HG03060 (cell line): ENCODE measurements around the gene BMP4.

Experiments
- ATAC-seq: cut with Tn5 transposase; IDR thresholded peaks from one replicate; pipeline ENCODE4 v1.9.1; 2021; ENCODE audit warnings: low read depth, moderate number of reproducible peaks; ENCODE audit not compliant: unreplicated experiment

The BMP4 gene

DNA sequence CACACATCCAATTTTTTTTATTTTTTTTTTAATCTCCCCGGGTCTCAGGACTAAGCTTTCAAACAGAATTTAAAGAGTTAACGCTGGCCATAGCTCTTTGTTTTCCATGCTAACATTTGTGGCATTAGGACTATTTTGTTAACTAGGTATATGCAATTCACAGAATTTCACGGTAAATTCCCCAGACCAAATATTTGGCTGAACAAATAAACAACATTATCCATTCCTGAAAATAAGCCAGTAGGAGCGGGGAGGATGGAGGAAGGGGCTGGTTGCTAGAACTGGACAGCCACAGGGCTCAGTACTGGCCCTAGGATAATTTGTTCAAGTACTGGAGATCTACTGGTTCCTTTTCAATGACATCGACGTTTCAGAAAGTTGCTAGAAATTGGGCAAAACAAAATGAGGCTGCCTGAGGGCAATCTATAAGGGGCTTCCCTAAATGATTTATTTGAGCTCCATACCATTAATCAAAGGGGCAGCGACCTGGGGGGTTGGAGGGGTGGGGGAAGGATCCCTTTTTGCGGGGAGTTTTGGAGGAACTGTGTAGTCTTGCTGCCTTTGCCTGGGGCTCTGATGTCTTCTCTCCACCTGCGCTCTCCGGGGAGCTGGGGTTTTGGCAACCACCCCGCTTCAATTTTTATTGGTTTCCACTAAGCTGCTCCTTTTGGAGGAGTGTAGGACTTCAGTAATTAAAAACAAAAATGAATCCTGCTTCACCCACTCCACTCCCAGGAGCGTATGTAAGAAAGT, 9.0 kb downstream of the BMP4 start:
- ATAC-seq, result no peak

DNA sequence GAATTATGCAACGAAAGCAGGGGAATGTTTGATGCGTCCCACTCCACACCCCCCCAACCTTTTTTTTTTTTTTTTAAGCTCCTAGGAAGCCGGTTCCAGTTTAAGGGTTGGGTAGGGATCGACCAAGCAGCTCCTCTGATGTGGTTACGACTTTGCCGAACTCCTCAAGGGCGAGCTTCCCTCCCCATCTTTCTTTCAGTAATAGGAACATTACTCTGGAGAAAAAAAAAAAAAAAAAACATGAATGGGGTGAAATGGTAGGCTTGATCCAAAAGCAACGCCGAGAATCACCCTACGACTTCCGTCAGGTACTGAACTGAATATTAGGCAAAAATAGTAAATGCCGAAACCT, 9.6 kb downstream of the BMP4 start:
- ATAC-seq, result no peak

DNA sequence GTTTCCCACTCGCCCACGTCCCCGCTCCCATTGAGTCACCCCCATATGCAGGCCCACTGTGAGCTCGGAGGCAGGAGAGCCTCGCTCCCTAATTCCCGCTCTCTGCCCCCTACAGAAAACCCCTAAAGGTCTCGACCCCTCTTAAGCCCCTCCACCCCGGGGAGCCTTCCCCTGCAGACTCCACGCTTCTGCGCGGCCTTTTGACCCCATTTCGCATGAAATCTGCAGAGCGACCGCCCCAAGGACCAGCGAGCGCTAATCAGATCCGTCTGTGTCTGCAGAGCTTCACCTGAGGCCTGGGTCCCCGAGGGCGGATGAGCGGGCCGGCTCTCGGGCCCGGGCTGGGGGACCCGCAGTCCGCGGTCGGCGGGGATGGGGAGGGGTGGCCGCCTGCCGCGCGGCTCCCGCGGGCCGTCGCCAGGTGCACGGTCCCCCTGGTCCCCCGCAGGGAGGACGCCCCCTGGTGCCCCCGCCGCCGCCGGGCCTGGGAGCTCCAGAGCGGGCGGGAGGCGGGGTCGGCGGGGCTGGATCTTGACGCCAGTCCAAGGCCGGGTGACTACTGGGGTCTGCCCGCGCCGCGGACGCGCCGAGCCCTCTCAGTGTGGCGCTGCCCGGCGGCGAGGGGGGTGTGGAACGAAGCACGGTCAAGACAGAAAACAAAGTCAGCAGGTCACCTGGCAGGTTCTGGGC, 10.1 kb downstream of the BMP4 start:
- no peak for ATAC-seq

DNA sequence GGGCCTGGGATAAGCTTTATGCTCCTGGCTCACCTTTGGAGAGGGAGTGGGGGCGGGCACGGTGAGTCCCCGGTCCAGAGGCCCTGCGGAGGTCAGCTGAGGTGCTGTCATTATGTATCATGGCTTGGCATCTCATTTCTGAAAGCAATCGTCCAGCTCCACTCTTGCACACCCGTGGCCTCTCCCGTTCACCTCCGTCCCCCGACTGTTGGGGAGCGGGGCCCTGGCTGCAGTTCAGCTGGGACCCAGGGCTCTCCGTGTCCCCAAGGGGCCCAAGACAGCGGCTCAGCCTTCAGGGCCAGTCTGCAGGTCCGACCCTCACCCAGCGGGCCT, 10.6 kb downstream of the BMP4 start:
- ATAC-seq, result no peak

DNA sequence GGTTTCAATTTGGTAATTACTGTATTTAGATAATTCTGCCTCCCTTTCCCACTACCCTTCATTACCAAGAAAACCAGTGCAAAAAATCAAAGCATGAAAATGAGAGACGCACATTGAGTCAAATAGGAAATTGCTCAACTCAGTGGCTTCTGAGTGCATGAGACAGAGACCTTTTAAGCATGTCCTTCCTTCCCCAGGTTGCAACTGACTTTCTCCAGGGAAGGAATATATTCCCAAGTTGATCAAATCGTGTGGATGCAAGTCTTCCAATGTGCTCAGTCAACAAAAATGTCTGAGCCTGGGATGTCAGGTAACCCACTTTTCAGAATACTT, 12.9 kb downstream of the BMP4 start:
- no peak for ATAC-seq

DNA sequence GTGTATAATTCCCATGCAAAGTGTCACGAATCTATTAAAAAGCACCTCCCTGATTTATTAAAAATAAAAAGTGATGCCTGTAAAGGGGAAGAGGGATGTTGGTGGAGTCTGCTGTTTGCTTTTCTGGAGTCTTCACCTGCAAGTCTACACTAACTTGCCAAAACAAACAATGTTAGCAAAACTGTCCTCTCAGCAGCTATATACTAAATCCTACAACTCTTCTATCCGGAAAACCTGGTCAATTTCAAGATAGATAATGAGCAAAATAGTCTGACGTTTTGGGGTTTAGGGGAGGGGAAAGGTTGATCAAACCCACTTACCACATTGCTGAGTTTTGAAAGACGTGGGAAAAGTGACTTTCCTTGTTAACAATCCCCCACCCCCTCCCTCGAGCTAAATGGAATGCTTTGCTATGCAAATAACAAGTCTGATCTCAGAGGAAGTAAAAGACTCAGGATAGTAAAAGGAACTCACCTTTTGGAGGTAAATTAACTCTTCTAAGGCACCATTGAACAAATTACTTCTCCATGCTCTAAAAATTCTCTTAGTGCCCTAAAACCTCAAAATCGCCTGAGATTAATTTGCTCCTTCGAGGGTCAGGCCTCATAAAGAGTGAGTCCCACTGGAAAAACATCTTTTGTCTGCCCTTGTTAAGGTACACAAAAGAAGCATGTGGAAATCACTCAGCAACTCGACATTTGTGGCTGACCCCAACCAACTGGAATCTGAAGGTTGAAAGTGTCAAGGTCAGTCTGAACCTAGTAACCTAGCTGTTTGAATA, 13.5 kb downstream of the BMP4 start:
- ATAC-seq, result no peak

DNA sequence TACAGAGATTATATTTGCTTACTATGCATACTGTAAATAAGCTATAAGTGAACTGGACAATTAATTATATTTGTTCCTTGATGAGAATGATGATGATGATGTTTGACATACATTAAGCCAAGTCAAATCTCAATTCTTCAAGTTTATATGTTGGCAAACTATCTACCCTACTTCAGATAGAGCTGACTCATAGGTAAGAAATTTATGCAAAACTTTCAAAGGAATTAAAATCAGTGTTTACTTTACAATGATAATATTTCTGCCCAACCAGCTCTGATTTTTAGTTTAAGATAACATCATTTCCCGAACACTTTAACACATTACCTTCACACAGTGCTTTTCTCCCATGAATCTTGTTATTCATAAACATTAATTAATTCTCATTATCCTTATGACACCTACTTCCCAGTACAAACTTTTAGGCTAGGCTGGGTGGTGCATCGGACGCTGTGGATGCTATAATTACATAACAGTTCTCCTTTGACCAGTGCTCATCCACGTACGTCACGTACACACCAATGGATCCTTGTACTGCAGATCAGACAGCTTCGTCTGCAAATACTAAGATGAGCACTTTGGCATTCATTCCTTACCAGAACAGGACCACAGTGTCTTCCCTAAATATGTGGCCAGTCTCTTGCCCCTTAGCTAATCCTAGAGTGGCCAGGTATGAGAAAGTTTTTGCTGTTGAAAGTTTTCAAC, 18.3 kb downstream of the BMP4 start:
- ATAC-seq, result no peak

DNA sequence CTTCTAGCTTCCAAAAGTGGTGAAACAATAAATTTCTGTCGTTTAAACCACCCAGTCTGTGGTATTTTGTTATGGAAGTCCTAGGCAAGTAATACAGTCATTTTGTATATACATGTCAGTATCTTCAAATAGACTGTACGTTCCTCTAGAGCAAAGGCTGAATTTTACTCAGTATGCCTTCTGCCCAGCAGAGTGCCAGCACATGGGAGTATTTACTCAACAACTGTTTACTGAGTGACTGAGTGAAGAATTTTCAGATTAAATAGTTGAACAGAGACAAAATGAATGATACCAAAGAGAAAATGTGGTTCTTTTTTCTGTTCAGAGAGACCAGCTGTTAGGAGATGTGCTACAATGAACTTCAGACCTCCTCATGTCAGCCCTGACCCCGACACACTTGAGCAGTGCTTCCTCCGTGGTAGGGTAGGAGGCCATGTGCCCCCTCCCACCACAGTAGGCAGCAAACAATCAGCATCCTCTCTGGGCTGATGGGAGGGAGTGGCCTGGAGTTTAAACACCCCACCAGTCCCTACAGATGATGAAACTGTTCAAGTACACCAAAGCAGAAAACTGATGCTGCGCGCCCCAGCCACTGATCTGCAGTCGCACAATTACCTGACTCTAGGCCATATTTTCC, 21.7 kb downstream of the BMP4 start:
- ATAC-seq, result no peak

DNA sequence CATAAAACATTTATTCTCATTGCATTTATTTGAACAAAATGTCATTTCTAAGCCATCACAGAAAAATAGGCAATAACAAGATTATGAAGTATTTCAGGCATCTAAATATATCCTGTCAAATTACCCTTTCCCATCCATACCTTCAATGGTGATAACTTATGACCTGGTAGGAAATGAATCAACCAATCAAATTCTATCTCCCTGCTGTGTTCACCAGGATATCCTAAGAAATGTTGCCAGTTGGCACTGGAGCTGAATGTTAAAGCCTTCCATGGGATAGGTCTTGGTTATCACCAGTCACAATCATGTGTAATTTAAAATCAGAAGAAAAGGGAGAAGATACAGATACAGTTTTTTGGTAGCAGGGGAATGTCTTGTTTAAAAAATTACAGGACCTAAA, 23.7 kb downstream of the BMP4 start:
- no peak for ATAC-seq

DNA sequence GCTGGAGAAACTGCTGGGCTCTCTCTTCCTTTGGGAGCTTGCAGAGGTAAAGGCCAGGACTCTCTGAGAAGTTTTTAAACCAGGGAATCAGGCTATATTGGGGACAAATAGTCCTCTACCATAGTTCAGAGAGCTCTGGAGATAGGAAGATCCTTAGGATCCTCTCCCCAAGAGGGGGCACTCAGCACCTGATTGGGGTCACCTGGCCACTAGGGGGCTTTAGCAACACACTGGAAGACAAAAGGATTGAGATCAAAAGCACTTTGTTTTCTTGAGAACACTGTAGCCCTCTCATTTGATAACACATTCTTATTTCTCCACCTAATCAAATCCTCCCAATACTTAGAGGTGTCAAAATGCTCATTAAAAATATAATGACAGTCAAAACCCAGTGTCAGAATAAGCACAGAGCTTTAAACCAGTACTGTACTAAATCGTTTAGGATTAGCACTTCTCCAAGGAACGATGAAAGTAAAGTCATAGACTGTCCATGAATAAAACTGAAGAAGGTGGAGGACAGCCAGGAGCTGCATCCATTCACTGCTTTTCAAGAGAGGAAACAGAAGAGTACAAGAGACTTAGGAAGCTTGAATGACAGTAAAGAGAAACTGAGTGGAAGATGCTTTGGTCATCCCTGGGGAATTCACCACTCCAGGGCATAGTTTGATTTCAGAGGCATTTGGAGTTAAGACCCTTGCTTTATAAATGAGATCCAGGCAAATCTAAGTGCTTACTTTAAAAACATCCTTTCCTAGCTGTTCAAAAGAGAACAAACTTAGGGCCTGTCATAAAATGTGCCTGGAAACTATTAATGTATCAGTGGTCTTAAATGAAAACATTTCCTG, 26.5 kb downstream of the BMP4 start:
- ATAC-seq, result no peak

DNA sequence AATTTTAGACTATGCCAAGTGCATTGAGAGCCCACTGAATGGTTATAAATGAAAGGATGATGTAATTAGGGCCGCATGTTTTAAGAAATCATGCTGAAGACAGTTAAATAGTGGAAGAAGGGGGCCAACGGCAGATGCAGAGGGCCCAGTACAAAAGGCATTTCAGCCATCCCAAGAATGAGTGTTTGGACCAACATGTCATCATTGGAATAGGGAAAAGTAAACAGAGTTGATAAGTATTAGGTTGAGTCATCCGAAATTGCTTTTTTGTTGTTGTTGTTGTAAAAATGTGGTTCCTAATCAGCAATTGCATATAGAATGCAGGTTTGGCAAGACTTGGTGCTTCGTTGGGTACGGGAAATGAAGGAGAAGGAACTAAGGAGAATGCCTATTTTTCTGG, 29.5 kb downstream of the BMP4 start:
- ATAC-seq, result no peak

DNA sequence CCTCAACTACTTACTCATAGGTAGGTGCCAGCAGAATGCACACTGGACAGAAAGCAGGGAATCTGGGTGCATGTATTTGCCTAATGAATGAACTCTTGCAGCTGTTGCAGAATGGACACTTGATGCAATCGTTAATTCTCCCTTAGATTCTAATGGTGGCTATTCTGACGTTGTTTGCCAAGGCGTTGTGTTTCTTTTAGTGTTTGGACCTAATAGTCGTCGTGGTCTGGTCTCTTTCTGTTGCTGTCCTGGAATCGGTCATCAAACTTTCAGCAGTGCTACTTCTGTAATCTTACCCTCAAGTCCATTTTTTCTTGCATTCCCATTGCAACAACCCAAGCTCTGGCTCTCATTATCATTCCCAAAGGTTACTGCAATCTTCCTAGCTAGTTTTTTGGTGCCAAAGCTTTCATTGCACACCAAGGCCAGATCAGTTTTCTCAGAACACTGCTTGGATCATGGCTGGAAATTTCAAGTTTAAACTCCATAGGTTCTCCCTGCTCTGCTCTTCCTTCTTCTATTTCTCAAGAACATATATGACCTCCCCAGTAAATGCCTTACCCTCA, 31.3 kb downstream of the BMP4 start:
- ATAC-seq, result no peak

DNA sequence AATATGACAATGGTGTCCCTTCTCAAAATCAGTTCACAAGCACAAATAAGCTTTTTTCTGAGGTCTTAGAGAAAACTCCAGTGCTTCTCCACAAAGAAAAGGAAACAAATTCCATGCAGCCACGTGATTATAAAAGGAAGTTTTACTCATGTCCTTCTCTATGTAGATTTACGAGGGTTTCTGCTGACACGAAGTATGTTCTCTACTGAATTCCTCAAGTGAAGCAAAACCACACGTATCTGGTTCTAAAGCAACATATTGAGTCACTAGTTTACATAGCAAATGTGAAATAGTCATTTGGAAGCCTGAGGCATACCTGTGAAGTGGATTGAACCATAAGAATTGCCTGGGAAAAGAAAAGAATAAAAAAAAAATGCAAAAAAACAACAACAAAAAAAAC, 31.9 kb downstream of the BMP4 start:
- ATAC-seq, result no peak

DNA sequence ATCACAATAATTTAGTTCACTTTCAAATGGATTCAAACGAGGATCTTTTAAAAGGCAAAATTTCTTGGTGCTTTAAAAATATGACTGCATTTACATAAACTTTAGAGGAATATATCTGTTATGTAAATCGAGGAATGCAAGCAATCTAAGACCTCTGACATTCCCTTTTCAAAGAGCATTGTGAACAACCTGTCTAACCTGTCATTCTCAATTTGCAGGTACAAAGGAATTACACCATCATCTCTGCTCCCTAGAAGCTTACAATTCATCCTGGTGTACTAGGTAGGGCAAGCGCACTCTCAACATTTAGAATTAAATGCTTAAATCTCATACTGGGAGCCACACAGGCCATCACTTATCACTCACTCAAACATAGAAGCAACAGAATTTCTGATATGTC, 35.6 kb downstream of the BMP4 start:
- ATAC-seq, result no peak

DNA sequence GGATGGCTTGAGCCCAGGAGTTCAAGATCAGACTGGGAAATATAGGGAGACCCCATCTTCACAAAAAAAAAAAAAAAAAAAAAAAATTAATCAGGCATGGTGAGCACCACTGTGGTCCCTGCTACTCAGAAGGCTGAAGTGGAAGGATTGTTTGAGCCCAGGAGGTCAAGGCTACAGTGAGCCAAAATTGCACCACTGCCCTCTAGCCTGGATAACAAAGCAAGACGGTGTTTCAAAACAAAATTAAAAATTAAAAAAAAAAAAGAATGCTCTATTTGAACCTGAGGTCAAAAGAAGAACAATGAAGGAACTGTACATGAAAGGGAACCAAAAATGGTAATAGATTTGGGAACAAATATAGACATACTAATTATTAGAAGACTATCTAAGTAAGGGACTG, 40.4 kb downstream of the BMP4 start:
- no peak for ATAC-seq

DNA sequence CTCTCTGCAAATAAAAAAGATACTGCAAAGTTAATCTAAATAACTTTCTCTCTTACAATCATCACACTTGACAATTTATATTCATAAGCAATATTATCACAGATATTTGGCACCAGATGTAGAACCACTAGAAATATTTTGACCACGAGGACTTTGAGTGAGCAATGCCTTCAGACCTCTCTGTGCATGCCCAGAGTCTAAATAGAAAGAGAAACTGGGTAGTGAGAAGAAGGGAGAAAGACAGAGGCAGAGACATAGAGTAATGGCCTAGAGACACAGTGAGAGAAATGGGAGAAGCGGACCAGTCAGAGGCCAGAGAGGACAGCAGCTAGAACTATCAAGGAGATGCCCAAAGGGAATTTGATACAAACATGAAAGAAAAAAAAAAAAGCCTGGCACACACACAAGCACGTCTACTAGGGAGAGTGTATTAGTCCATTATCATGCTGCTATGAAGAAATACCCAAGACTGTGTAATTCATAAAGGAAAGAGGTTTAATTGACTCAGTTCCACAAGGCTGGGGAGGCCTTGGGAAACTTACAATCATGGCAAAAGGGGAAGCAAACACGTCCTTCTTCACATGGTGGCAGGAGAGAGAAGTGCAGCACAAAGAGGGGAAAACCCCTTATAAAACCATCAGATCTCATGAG, 41.1 kb downstream of the BMP4 start:
- ATAC-seq, result no peak

DNA sequence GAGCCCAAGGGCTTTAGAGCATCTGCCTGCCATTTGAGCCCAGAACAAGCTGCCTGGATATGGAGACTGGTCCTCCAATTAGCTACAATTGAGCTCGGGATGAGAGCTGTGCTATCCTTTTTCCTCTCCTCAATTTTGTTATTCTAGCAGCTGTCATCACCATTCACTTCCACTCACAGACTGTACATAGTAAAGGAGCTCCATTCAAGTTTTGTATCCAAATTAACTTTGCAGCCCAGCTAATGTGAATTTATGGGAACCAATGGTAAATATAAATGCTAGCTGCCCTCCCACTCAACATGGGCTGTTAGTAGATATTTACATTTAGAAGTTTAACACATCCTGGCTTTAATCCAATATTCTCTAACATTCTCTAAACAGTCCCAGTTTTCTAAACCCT, 44.6 kb downstream of the BMP4 start:
- no peak for ATAC-seq

DNA sequence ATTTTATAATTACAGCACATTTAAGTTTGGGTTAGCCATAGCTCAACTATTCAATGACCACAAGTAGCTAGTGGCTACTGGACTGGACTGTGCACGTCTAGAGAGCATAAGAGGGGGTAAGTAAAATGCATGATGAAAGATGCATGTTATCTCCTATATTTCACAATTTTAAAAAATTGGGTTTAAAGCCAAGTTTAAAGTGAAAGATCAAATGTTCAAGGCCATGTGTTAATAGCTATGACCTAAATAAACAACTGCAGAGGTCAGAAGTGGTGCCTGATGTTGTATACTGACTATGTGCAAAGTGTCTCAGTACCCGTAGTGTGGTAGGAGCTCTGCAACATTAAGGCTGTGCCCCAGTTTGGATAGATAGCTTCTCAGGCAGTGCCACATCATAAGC, 48.2 kb downstream of the BMP4 start:
- no peak for ATAC-seq

DNA sequence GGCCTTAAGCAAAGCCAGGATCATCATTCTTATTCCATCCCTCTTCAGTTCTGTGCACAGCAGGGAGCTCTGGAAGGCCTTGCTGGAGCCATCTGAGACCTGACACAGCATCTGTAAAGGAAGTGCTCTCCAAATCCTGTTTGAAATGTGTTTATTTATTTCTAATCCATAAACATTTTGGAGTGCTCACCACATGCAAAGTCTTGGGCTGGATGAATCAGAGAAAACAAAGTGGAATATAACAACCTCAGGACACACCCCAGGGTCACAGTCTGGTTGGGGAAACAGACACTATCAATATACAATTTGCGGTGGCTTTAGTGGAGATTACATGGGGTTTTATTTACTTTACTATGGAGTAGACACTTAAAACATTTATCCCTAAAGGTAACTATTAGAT, 54.3 kb downstream of the BMP4 start:
- ATAC-seq, result no peak
